Esophagus squamous epithelium (tissue), 4 donors: ENCODE results near the gene DYNLL1.

Source experiments
- POLR2A ChIP-seq, 4 donors: fragments of 450-650 bp; IDR thresholded peaks; one replicate each; pipeline ENCODE4 v1.6.1; 2017; ENCODE audit warnings: antibody characterized with exemption in 4 of 4, mild to moderate bottlenecking in 4 of 4, moderate library complexity in 3 of 4
- TF ChIP-seq, protein P1 (sequence below), 6 experiments: fragments of 450-650 bp in 4 of 6; fragments of 200-600 bp in 2 of 6; sonication (generic) in 2 of 6; IDR thresholded peaks; one replicate each; pipeline ENCODE4 v1.5.1; 2016 to 2019; ENCODE audit warnings: antibody characterized with exemption in 6 of 6, mild to moderate bottlenecking in 4 of 6, moderate library complexity in 4 of 6

GRCh38 chr12:120485961-120486881 lies 9.7 kb upstream of the DYNLL1 start:
- no peak for TF ChIP-seq POLR2A (IDR thresholded peaks at IDR 0.05)
- TF ChIP-seq, protein P1, sequence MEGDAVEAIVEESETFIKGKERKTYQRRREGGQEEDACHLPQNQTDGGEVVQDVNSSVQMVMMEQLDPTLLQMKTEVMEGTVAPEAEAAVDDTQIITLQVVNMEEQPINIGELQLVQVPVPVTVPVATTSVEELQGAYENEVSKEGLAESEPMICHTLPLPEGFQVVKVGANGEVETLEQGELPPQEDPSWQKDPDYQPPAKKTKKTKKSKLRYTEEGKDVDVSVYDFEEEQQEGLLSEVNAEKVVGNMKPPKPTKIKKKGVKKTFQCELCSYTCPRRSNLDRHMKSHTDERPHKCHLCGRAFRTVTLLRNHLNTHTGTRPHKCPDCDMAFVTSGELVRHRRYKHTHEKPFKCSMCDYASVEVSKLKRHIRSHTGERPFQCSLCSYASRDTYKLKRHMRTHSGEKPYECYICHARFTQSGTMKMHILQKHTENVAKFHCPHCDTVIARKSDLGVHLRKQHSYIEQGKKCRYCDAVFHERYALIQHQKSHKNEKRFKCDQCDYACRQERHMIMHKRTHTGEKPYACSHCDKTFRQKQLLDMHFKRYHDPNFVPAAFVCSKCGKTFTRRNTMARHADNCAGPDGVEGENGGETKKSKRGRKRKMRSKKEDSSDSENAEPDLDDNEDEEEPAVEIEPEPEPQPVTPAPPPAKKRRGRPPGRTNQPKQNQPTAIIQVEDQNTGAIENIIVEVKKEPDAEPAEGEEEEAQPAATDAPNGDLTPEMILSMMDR (IDR thresholded peaks at IDR 0.05): no peak
